Activated CD8-positive, alpha-beta memory T cell treated with anti-CD3 and anti-CD28 coated beads, Interleukin-2, amount 10 ng/mL, durations not matched to agents 7 days and 5 days (primary cell): ENCODE measurements around the gene PRKAR1B. TPM values are rescaled to one million over a fixed set of nuclear protein-coding genes. Genes with fewer than 3 reads are reported as not detected.

Experiments used
- ATAC-seq: fragments of 150-1000 bp; cut with Tn5 transposase; one replicate; pipeline ENCODE4 v1.10.0; 2021; ENCODE audit warnings: moderate library complexity
- CTCF ChIA-PET: fragments of 350-600 bp; sonication (Branson Sonifier 250); formaldehyde crosslinking; loops from one replicate; lab custom pipeline; 2021; ENCODE audit warnings: antibody characterized with exemption; lab: Charles Lee
- DNase-seq: peaks from one replicate; pipeline ENCODE4 v3.0.0-alpha.2; 2020
- H3K27ac Mint-ChIP-seq: one replicate; pipeline ENCODE4 v1.8.0; 2021; ENCODE audit warnings: mild to moderate bottlenecking, mixed read lengths
- H3K27me3 Mint-ChIP-seq: one replicate; pipeline ENCODE4 v1.8.0; 2021; ENCODE audit warnings: mixed read lengths
- H3K36me3 Mint-ChIP-seq: one replicate; pipeline ENCODE4 v1.8.0; 2021; ENCODE audit warnings: mild to moderate bottlenecking, mixed read lengths
- H3K4me1 Mint-ChIP-seq: one replicate; pipeline ENCODE4 v1.8.0; 2021; ENCODE audit warnings: mixed read lengths
- H3K4me3 Mint-ChIP-seq: one replicate; pipeline ENCODE4 v1.8.0; 2021; ENCODE audit warnings: mild to moderate bottlenecking, moderate library complexity, mixed read lengths
- H3K9me3 Mint-ChIP-seq: one replicate; pipeline ENCODE4 v1.8.0; 2022; ENCODE audit warnings: low read depth, mixed read lengths
- total RNA-seq, 2 experiments: library from RNA; stranded (reverse); gene quantifications; one replicate each; pipeline ENCODE4 v1.2.3, GENCODE V29; 2021

PRKAR1B gene
- total RNA-seq, 2 experiments from 2014 or later = 22.6 to 25.0 TPM

DNA sequence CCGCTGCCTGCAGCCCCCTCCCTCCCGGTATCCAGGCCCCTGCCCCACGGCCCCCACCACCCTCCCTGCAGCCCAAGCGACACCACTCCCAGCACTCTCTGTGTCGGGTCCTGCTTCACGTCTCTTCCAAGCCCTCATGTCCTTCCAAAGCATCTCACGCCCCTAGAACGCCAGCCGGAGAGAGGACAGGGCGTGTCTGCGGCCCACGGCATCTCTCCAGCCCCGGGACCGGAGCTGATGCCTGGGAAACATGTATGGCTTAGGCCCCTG is 156.3 kb downstream of the PRKAR1B start:
- DNase-seq (no peak), ATAC-seq (no peak)
- H3K9me3 Mint-ChIP-seq = no peaks in the 10 kb centered on the region
- H3K27ac Mint-ChIP-seq = no peak overlapping the region
- H3K4me1 Mint-ChIP-seq = no peaks in the 10 kb centered on the region
- CTCF ChIA-PET = no interaction called here
- H3K27me3 Mint-ChIP-seq = no peaks in the 10 kb centered on the region
- no peaks in the 10 kb centered on the region for H3K36me3 Mint-ChIP-seq
- no peak overlapping the region for H3K4me3 Mint-ChIP-seq

DNA sequence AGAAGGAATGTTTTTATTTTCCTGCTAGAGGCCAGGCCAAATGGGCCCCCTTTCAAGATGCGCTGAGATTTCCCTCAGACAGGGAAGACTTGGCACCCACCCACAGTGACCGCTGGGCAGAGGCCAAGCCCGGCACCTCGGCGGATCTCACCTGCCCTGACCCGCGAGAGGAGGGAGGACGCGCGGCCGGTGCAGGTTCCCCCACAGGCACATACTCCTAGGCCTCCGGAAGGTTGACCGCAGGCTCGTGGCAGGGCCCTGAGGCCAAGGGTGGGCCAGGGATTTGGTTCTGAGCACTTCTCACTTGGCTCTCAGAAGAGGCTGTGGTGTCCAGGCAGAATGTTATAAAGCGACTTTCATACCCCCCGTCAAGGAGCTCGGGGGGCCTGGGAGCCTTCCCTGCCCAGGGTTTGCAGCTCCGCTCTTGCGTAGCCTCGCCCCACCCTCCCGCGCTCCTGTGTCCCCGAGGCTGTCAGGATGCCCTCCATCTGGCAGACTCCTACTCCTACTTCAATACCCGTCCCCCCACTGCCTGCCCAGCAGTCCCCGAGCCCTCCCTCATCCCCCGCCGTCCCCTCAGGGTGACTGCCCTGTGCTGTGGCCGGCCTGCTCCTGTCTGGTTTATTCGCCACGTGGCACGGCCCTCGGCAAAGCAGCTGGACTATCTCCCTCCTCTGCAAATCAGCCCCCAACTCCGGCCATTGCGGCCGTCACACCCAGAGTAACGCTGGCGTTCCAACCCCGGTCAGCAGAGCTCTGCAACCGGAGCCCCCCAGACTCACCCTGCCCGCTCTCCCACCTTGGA is 156.9 kb downstream of the PRKAR1B start:
- no peak overlapping the region for H3K27ac Mint-ChIP-seq
- no peaks in the 10 kb centered on the region for H3K4me1 Mint-ChIP-seq
- ATAC-seq (no peak), DNase-seq (no peak)
- no peak overlapping the region for H3K4me3 Mint-ChIP-seq
- no peaks in the 10 kb centered on the region for H3K27me3 Mint-ChIP-seq
- H3K36me3 Mint-ChIP-seq = no peaks in the 10 kb centered on the region
- CTCF ChIA-PET = no interaction called here
- no peaks in the 10 kb centered on the region for H3K9me3 Mint-ChIP-seq

DNA sequence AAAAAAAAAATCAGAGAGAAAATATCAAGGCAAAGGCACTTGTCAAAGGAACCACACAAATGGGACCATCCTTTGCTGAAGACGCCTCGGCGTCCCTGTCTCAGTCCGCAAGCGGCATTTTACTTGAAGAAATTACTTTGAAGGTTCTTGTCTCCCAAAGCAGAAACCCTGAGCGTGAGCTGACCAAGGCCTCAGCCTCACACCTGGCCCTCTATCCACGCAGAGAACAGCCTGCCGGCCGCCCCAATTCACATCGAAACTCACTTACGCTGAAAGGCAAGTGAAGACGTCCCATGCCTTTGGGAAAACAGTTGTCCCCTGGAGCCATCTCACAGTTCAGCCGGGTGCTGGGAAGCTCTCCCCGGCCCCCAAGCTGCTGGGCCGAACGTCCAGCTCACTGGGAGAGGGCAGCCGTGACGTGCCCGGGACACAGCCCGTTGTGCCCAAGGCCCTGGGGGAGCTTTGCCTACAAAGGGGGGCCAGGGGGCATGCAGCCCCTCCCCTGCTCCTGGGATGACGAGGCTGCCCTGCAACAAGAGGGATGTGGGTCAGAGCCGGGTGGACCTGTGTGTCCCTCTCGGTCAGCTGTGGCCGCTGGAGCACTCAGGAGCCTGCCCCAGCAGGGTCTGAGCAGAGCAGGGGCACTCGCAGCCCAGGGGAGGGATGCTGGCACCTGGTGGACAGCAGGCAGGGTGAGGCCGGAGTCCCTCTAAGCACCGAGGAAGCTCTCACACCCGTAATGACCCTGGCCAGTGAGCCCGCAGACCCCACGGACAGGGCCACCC is 157.8 kb downstream of the PRKAR1B start:
- Mint-ChIP-seq H3K27me3 (no peaks in the 10 kb centered on the region), H3K4me3 (no peak overlapping the region), H3K9me3 (no peaks in the 10 kb centered on the region), H3K4me1 (no peaks in the 10 kb centered on the region), H3K36me3 (no peaks in the 10 kb centered on the region), H3K27ac (no peak overlapping the region)
- CTCF ChIA-PET = no interaction called here
- no peak for DNase-seq
- no peak for ATAC-seq

DNA sequence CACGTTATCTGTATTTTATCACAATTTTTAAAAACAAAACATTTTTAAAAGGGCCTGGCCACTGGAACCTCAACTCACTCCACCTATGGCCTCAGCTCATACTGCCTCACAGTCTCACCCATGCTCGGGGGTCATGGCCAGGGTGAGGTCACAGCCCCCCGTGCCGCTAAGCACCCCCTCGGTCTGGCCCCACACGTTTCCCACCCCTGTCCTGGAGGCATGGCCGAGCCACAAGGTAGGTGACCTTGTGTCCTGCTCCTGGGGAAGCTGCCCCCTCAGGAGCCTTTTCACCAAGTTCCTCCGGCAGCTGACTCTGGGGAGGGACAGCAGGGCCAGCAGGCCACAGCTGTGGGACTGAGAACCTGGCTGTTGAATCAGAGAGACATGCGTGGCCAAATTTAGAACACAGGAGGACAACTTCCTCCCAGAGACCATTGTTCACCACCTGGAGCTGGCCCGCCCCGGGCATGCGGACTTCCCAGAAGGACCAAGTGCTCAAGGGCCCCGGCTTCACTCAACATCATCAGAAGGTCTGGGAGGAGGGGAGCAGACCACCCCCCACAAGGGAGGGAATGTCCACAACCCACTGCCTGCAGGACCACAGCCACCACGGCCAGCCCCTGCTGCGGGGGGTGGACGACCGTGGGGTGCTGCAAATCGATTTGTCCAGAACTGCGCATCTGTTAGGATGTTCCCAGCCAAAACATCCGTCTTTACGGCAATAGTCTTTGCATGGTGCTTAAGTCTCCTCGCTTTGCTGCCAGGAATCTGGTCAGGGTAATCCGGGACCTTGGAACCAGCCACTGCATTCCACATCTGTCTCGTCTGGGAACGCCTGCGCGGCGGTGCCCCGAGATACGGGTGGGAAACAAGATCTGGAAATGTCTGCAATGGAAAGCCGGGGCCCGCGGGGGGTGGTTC is 158.8 kb downstream of the PRKAR1B start:
- Mint-ChIP-seq H3K4me3 (no peak overlapping the region), H3K27ac (no peak overlapping the region), H3K4me1 (no peaks in the 10 kb centered on the region), H3K27me3 (no peaks in the 10 kb centered on the region), H3K36me3 (peaks cover 1% of the 10 kb centered on the region), H3K9me3 (no peaks in the 10 kb centered on the region)
- DNase-seq = no peak
- CTCF ChIA-PET = no interaction called here
- ATAC-seq = no peak

DNA sequence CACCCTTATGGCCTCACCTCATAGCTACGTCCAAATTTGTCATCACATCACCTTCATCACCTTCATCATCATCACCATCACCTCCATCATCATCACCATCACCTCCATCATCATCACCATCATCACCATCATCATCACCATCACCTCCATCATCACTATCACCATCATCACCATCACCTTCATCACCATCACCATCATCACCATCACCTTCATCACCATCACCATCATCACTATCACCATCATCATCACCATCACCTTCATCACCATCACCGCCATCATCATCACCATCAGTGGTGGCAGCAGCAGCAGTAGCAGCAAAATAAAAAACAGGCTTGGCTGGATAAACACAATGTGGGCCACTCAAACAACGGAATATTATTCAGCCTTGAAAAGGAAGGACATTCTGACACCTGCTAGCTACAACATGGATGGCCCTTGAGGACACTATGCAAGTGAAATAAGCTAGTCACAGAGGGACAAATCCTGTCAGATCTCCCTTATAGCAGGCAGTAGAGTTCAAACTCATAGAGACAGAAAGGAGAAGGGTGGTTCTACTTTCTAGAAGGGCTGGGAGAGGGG is 159.7 kb downstream of the PRKAR1B start:
- Mint-ChIP-seq H3K4me3 (no peak overlapping the region), H3K27ac (no peak overlapping the region), H3K36me3 (peaks cover 1% of the 10 kb centered on the region), H3K9me3 (no peaks in the 10 kb centered on the region), H3K27me3 (no peaks in the 10 kb centered on the region), H3K4me1 (no peaks in the 10 kb centered on the region)
- ATAC-seq (no peak), DNase-seq (no peak)
- CTCF ChIA-PET = no interaction called here

DNA sequence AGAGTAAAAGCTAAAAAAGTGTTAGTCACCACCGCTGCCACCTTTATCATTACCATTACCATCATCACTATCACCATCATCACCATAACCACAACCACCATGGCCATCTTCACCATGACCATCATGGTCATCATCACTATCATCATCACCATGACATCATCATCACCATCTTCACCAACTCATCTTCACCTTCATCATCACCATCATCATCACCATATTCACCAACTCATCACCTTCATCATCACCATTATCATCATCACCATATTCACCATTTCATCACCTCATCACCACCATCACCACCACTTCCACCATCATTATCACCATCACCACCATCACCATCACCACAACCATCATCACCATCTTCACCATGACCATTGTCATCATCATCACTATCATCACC is 161.0 kb downstream of the PRKAR1B start:
- Mint-ChIP-seq H3K9me3 (no peaks in the 10 kb centered on the region), H3K27me3 (no peaks in the 10 kb centered on the region), H3K36me3 (peaks cover 1% of the 10 kb centered on the region), H3K4me1 (no peaks in the 10 kb centered on the region), H3K4me3 (no peak overlapping the region), H3K27ac (no peak overlapping the region)
- DNase-seq = no peak
- CTCF ChIA-PET = interaction anchor here (1.7 kb wide), 1 partner anchor 15 kb away, joined by 4 read pairs; no protein-coding TSS in a partner anchor
- ATAC-seq = no peak

DNA sequence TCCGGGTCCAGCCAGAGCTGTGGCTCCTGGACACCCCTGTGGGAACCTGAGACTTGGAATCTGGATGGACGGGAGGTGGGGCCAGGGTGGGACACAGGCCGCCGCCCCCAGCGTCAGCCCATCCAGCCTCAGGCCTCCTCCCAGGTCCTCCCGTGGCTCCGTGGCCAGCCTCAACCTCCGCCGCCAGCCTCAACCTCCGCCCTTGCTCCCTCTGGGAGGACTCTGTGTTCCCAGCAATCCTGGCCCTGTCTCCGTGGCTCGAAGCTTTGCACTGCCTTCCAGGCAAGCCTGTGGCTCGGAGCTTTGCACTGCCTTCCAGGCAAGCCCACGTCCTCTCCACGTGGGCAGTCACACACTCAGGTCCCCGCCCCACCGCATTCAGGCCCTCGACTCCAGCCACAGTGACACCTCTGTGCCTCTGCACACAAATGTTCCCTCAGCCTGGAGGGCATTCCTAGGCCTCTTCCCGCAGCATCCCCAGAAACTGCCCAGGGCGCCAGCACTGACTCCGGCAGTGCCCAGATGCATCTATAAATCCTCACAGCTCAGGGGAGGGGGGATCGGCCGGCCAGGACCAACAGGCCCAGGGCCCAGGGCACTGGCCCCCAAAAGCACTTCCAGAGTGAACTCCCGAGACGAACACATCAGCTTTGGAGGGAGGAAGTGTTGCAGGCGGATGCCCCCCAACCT is 162.8 kb downstream of the PRKAR1B start:
- H3K27ac Mint-ChIP-seq = no peak overlapping the region
- H3K4me1 Mint-ChIP-seq = no peaks in the 10 kb centered on the region
- H3K9me3 Mint-ChIP-seq = no peaks in the 10 kb centered on the region
- ATAC-seq (no peak), DNase-seq (no peak)
- no peak overlapping the region for H3K4me3 Mint-ChIP-seq
- CTCF ChIA-PET = interaction anchor here (1.7 kb wide), 1 partner anchor 17 kb away, joined by 4 read pairs; no protein-coding TSS in a partner anchor
- no peaks in the 10 kb centered on the region for H3K27me3 Mint-ChIP-seq
- peaks cover 1% of the 10 kb centered on the region for H3K36me3 Mint-ChIP-seq

DNA sequence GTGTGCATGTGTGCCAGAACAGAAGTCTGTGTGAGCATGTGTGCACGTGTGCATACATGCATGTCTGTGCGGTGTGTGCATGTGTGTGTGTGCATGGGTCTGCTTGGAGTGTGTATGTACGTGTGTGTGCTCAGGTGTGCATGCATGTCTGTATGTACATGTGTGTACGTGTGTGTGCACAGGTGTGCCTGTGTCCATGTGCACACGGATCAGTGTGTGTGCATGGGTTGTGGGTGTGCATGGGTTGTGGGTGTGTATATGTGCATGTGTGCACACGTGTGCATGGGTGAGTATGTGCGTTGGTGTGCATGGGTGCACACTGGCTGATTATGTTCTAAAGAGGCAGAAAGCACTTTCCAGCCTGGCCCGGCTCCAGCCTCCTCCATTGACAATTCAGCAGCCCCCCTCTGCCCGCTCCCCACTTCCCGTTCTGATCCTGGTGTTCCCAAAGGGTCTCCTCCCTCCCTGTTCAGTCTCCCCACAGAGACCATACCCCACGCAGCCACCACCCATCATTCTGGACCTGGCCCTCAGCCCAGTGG is 163.4 kb downstream of the PRKAR1B start:
- H3K9me3 Mint-ChIP-seq = no peaks in the 10 kb centered on the region
- H3K4me1 Mint-ChIP-seq = no peaks in the 10 kb centered on the region
- no peak overlapping the region for H3K4me3 Mint-ChIP-seq
- no peak overlapping the region for H3K27ac Mint-ChIP-seq
- peaks cover 3% of the 10 kb centered on the region for H3K36me3 Mint-ChIP-seq
- CTCF ChIA-PET = no interaction called here
- DNase-seq (no peak), ATAC-seq (no peak)
- H3K27me3 Mint-ChIP-seq = no peaks in the 10 kb centered on the region

DNA sequence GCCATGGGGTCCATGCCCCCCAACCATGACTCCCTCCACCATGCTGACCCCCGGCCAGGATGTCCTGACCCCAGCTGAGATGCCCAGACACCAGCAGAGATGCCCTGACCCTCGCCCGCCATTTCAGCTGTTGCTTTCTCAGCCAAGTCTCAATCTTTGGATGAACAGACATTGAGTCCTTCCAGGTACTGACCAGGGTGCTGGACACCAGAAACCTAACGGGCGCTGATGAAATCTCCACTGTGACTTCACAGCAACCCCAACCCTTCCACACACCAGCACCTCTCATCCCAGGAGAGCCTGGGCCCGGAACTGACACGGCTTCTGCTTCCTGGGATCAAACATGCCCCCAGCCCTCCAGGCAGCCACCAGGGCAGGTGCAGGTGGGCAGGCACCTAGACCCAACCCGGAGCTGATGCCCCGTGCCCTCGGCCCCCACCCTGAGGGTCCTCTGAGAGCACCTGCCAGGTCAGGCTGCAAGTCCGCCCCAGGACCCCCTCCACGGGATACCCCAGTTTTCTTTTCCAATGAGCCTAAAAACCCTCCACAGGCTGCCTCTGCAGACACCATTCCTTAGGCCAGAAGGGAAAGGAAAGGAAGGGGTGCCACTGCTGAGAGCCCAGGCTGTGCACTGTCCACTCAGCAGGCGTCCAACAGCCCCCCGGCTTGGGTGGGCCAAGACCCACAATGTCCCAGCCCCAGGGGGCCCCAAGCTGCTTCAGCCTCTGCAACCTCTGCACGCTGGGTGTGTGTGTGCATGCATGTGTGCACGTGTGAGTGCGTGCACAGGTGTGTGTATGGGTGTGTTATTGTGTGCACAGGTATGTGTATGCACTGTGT is 164.1 kb downstream of the PRKAR1B start:
- Mint-ChIP-seq H3K4me3 (no peak overlapping the region), H3K36me3 (peaks cover 3% of the 10 kb centered on the region), H3K27me3 (no peaks in the 10 kb centered on the region), H3K27ac (no peak overlapping the region), H3K9me3 (no peaks in the 10 kb centered on the region), H3K4me1 (no peaks in the 10 kb centered on the region)
- no peak for DNase-seq
- CTCF ChIA-PET = no interaction called here
- ATAC-seq = no peak

DNA sequence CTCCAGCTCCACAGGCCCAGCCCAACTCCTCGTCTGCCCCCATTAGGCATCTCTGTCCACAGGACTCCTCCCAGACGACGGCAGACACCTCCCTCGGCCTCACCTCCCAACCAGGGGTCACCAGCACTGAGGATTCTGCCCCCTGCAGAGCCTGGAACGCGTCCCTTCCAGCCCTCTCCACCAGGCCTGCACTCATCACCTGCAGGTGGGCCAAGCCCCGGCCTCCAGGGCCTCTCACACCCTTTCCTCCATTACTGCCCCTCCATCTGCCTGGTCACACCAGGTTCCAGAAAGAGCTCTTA is 164.8 kb downstream of the PRKAR1B start:
- ATAC-seq = no peak
- H3K27ac Mint-ChIP-seq = no peak overlapping the region
- no peaks in the 10 kb centered on the region for H3K4me1 Mint-ChIP-seq
- no peaks in the 10 kb centered on the region for H3K9me3 Mint-ChIP-seq
- H3K4me3 Mint-ChIP-seq = no peak overlapping the region
- CTCF ChIA-PET = no interaction called here
- DNase-seq = no peak
- H3K27me3 Mint-ChIP-seq = no peaks in the 10 kb centered on the region
- H3K36me3 Mint-ChIP-seq = peaks cover 3% of the 10 kb centered on the region

DNA sequence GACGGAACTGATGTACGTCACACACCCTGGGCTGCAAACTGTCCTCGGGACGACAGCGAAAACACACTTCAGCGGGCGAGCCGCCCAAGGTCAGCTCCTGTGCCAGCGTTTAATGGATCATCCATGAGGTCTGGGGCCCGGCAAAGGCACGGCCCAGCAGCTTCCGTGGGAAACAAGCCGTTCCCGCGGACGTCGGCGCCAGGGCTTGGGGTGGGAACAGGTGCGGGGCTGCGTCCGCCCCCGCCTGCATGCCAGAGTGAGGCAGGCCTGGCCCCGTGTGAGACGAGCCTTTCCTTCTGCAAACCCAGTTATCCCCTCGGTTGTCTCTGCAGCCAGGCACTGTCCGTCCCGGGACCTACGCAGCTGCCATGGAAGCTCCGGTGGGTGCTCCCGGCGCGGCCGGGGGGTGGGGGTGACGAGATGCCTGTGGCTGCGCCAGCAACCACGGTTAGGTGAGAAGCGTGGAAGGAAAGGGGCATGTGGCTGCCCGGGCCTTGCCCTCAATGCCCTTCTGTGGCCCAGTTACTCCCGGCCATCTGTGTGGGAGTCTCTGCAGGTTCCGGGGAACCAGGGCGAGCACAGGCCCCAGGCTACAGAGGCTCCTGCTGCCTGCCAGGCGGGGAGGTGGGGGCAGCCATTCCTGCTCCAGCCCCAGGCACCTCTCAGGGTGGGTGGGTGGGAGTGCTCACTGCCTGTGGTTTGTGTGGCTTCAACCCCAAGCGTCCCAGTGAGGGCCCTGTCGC is 165.3 kb downstream of the PRKAR1B start:
- CTCF ChIA-PET = no interaction called here
- Mint-ChIP-seq H3K4me3 (no peak overlapping the region), H3K4me1 (no peaks in the 10 kb centered on the region), H3K27me3 (no peaks in the 10 kb centered on the region), H3K36me3 (peaks cover 3% of the 10 kb centered on the region), H3K27ac (no peak overlapping the region), H3K9me3 (no peaks in the 10 kb centered on the region)
- DNase-seq = no peak
- no peak for ATAC-seq
